ENCODE measurements around the gene ZNF23. TPM values are rescaled to one million over a fixed set of nuclear protein-coding genes. Genes with fewer than 3 reads are reported as not detected.

The ZNF23 gene
- total and polyA plus RNA-seq, 12 donors, result 3.7 to 12.4 (median 5.8) TPM

GRCh38 chr16:71453036-71453435 is 9.0 kb downstream of the ZNF23 start:
- Histone ChIP-seq H3K4me3 (no peak overlapping the region), H3K4me1 (no peaks in the 10 kb centered on the region), H3K36me3 (peaks cover 11 to 96% (median 83%) of the 10 kb centered on the region in 9 donors), H3K27ac (no peak overlapping the region), H3K9me3 (peaks cover 0 to 69% (median 46%) of the 10 kb centered on the region in 11 donors), H3K27me3 (no peaks in the 10 kb centered on the region)
- intact Hi-C loops (cut with DNase I), result loop anchor here in 2 of 10 donors (5.0 kb wide), 2 partner anchors 34 to 39 kb away; partner anchors contain the start of gene ZNF19 (in 1 of the 2)
- DNase-seq, result no peak
- ATAC-seq, result no peak
- TF ChIP-seq CTCF (IDR thresholded peaks at IDR 0.05), result no peak

GRCh38 chr16:71449020-71449419 is 13.0 kb downstream of the ZNF23 start:
- Histone ChIP-seq H3K36me3 (peaks cover 11 to 77% (median 63%) of the 10 kb centered on the region in 9 donors), H3K27ac (no peak overlapping the region), H3K4me3 (no peak overlapping the region), H3K27me3 (no peaks in the 10 kb centered on the region), H3K4me1 (no peaks in the 10 kb centered on the region), H3K9me3 (peaks cover 0 to 100% (median 85%) of the 10 kb centered on the region in 11 donors)
- intact Hi-C loops (cut with DNase I), result no loop called here
- ATAC-seq (no peak), DNase-seq (no peak)
- TF ChIP-seq CTCF (IDR thresholded peaks at IDR 0.05), result no peak
- 96 to 99% methylated on average over 3 of the region's 3 CpGs for WGBS, 2 donors

- intact Hi-C loops (cut with DNase I), result no loop called here
- Histone ChIP-seq H3K36me3 (peaks cover 11 to 71% (median 57%) of the 10 kb centered on the region in 9 donors), H3K4me3 (no peak overlapping the region), H3K27me3 (no peaks in the 10 kb centered on the region), H3K9me3 (peaks cover 0 to 100% (median 85%) of the 10 kb centered on the region in 11 donors), H3K27ac (no peak overlapping the region), H3K4me1 (no peaks in the 10 kb centered on the region)
- no peak for TF ChIP-seq CTCF (IDR thresholded peaks at IDR 0.05)
- ATAC-seq (no peak), DNase-seq (no peak)
- WGBS, 2 donors, result 98 to 99% methylated on average over 7 of the region's 7 CpGs
Measured at GRCh38 chr16:71448274-71448866, 13.7 kb downstream of the ZNF23 start.

- no peak overlapping the region for H3K4me3 ChIP-seq
- no peak for TF ChIP-seq CTCF (IDR thresholded peaks at IDR 0.05)
- no peaks in the 10 kb centered on the region for H3K4me1 ChIP-seq
- no peak overlapping the region for H3K27ac ChIP-seq
- peaks cover 2 to 24% (median 11%) of the 10 kb centered on the region in 9 donors for H3K36me3 ChIP-seq
- intact Hi-C loops (cut with DNase I), result no loop called here
- no peak for DNase-seq
- WGBS, 2 donors, result 93 to 95% methylated on average over 6 of the region's 6 CpGs
- peaks cover 0 to 76% (median 45%) of the 10 kb centered on the region in 11 donors for H3K9me3 ChIP-seq
- H3K27me3 ChIP-seq, result peaks cover 0 to 25% (median 20%) of the 10 kb centered on the region in 7 donors
- no peak for ATAC-seq
Measured at GRCh38 chr16:71443714-71444113, 18.3 kb downstream of the ZNF23 start.

All from heart right ventricle (tissue), 16 donors.